Skeletal muscle cell (primary cell): Measurements from ENCODE around the gene C3.
"Not testable (repeated sequence)": the region's sequence is repeated elsewhere in the genome, so short reads cannot be mapped to it uniquely, and the experiment has no call there.

ENCODE experiments used
- DNase-seq: peaks from one replicate; pipeline ENCODE4 v3.0.0-alpha.2; 2010; ENCODE audit warnings: low read depth
- H3K4me3 ChIP-seq: 2 replicates; pipeline ENCODE4 v1.5.1; 2011; ENCODE audit warnings: low read depth, mild to moderate bottlenecking, control low read depth, low read length, moderate library complexity

C3 gene

DNA sequence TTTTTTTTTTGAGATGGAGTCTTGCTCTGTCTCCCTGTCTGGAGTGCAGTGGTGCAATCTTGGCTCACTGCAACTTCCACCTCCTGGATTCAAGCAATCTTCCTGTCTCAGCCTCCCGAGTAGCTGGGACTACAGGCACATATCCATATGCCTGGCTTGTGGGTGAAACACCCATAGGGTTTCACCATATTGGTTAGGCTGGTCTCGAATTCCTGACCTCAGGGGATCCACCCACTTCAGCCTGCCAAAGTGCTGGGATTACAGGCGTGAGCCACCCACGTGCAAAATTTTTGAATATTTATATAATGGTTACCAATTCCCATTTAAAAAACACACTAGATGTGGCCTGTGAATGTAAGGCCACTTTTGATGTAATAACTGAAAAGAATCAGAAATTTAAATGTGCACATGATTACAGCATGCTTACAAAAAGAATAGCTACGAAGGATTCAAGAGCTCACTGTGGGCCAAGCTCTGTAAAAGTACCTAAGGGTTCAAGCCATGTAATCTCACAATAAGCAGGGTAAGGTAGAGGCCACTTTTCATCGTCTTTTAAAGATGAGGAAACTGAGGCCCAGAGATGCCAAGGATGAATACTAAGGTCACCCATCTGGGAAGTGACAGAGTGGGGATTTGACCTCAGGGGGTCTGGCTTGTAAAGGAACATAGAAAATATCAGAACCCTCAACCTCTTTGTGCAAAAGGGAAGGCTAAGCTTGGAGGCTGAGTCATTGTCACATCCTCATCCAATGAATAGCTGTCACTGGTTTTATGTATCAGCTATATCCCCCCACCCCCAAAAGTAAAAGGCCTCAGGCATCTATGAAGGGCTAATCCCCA is 68.3 kb downstream of the C3 start:
- no peak for DNase-seq
- H3K4me3 ChIP-seq: no peak overlapping the region

DNA sequence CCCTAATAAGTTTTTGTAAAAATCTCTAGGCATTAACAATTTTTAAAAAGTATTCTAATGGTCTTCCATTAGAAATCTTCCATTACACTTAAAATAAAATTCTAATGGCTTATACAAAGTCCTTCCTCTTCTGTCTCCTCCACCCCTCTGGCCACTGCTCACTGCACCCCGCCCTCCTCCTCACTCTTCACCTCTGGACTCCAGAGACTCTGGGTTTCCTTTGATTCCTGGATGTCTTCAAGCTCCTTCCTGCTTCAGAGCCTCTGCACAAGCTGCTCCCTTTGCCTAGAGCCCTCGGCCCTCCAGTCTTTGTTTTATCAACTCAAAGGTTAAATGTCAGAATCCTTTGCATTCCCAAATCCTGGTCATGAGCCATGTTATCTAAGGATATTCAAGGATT is 71.3 kb downstream of the C3 start:
- H3K4me3 ChIP-seq: no peak overlapping the region
- DNase-seq: no peak

DNA sequence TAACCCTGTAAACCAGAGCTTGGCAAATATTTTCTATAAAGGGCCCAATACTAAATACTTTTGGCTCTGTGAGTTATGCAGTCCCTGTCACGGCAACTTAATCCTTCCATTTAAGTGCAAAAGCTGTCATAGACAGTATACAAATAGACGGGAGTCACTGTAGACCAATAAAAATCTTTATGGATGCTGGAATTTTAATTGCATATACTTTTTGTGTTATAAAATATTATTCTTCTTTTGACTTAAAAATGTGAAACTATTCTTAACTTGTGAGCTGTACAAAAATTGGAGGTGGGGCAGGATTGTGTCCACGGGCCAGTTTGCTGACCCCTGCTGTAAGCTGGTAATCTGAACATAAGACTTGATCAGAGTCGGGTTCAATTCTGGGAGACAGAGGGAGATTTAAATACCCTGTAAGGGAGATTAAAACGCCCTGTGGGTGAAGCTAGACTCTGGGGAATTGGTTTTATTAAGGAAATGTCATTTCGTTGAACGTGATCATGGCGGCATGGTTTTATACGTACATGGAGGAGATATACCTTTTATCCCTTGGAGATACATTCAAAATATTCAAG is 72.2 kb downstream of the C3 start:
- no peak for DNase-seq
- H3K4me3 ChIP-seq: no peak overlapping the region

DNA sequence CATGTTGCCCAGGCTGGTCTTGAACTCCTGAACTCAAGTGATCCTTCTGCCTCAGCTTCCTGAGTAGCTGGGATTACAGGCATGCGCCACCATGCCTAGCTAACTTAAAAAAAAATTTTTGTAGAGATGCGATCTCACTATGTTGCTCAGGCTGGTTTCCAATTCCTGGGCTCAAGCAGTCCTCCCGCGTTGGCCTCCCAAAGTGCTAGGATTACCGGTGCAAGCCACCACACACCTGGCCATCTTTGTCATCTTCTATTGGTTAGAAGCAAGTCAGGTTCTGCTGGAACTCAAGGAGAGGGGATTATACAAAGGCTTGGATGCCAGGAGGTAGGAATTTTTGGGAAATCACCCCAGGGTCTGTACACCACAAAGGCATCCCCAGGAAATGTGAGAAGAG is 75.7 kb downstream of the C3 start:
- no peak for DNase-seq
- H3K4me3 ChIP-seq: no peak overlapping the region

DNA sequence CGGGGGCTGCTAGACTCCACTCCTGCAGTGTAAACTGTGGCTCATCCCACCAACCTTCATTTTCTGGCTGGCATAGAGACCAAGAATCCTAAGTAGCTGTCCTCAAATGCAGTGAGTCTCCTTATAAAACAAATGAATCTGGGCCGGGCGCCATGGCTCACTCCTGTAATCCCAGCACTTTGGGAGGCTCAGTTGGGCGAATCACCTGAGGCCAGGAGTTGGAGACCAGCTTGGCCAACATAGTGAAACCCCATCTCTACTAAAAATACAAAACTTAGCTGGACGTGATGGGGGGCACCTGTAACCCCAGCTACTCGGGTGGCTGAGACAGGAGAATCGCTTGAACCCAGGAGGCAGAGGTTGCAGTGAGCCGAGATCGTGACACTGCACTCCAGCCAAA is 80.1 kb downstream of the C3 start:
- H3K4me3 ChIP-seq, DNase-seq: not testable (repeated sequence)

DNA sequence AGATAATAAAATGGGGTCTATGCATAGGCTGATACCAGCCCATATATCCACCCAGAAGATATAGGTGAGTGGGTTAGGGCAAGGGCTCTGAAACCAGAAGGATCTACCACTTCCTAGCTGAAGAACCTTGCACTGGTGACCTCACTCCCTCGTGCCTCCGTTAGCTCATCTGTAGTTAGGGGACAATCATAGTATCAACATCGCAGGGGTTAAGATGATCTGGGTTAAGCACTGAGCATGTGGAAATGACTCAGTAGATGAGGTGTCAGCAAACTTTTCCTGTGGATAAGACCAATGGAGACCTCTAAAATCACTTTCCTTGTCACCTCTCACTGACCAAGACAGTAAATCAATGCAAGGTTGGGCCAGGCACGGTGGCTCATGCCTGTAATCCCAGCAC is 81.0 kb downstream of the C3 start:
- no peak for DNase-seq

DNA sequence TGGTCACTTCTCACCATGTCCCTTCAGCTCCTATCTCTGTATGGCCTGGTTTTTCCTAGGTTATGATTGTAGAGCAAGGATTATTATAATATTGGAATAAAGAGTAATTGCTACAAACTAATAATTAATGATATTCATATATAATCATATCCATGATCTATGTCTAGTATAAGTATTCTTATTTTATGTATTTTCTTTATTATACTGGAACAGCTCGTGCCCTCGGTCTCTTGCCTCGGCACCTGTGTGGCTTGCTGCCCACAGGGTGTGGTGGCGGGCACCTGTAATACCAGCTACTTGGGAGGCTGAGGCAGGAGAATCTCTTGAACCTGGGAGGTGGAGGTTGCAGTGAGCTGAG is 87.0 kb downstream of the C3 start:
- DNase-seq, H3K4me3 ChIP-seq: not testable (repeated sequence)

More for the DNA sequence above, 81.0 kb downstream of the C3 start:
- H3K4me3 ChIP-seq: no peak overlapping the region

DNA sequence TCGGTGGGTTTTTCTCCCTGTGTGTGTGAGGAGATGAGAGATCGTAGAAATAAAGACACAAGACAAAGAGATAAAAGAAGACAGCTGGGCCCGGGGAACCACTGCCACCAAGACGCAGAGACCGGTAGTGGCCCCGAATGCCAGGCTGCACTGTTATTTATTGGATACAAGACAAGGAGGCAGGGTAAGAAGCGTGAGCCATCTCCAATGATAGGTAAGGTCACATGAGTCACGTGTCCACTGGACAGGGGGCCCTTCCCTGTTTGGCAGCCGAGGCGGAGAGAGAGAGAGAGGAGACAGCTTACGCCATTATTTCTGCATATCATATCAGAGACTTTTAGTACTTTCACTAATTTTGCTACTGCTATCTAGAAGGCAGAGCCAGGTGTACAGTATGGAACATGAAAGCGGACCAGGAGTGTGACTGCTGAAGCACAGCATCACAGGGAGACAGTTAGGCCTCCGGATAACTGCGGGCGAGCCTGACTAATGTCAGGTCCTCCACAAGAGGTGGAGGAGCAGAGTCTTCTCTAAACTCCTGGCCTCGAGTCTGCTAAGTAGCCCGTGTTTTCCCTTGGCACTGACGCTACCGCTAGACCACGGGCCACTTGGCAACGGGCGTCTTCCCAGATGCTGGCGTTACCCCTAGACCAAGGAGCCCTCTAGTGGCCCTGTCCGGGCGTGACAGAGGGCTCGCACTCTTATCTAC is 87.5 kb downstream of the C3 start:
- DNase-seq, H3K4me3 ChIP-seq: not testable (repeated sequence)

DNA sequence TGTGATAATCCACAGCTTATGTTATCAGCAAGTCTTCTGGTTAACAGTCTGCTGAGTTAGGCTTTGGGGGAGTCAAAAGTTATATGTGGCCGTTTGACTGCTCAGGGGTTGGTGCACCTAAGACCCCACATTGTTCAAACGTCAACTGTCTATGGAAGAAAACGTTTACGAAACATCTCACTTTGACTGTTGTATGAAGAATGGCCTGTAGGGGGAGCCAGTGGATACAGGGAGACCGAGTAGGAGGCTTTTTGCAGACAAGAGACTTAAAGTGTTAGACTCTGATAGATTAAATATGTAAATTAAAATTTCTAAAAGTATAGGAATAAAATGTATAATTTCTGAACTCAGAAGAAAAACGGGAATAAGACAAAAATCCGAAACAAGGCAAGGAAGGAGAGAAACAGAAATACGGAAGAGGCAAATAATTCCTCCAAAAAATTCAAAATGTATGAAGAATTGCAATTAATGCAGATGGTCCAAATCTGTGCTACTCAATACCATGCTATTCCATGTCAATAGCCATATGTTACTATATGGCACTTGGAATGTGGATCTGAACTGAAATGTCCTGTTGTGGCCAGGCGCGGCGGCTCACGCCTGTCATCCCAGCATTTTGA is 88.3 kb downstream of the C3 start:
- no peak for DNase-seq
- H3K4me3 ChIP-seq: no peak overlapping the region
